ENCODE measurements around the gene ELP4.

ELP4 gene

GRCh38 chr11:31830406-31830805, 320.8 kb downstream of the ELP4 start:
- no peak for DNase-seq (ENCODE audit: low read depth, low spot score)
- no peak overlapping the region for H3K27ac ChIP-seq

- H3K27ac ChIP-seq, result no peak overlapping the region
- no peak for DNase-seq (ENCODE audit: low read depth, low spot score)
Observed at GRCh38 chr11:31834237-31834636, 324.7 kb downstream of the ELP4 start.

All from epithelial cell of prostate (primary cell).